A673 (cell line): ENCODE results near the gene TARM1. TPM values are rescaled to one million over a fixed set of nuclear protein-coding genes. Genes with fewer than 3 reads are reported as not detected.

Experiments used
- BruUV-seq: library from RNA; stranded (reverse); fragments of 400-500 nt; replicated peaks from 2 replicates; lab custom pipeline; 2021; lab: Mats Ljungman, UMichigan
- CTCF ChIA-PET: fragments of 300-600 bp; sonication (Branson Sonifier 250); formaldehyde crosslinking; loops from one replicate; lab custom pipeline; 2022; ENCODE audit warnings: antibody characterized with exemption; lab: Charles Lee
- POLR2A ChIA-PET: fragments of 300-600 bp; sonication (Branson Sonifier 250); formaldehyde crosslinking; loops from one replicate; lab custom pipeline; 2022; ENCODE audit warnings: antibody characterized with exemption; ENCODE audit not compliant: low non-redundant PET; lab: Charles Lee
- DNase-seq: peaks from one replicate; pipeline ENCODE4 v3.0.0-alpha.2; 2015; ENCODE audit warnings: low spot score
- H3K27ac ChIP-seq: fragments of 200-600 bp; sonication (generic); 2 replicates; pipeline ENCODE4 v1.5.1; 2016; ENCODE audit warnings: mixed run types, low read depth, mild to moderate bottlenecking, mixed read lengths, antibody characterized with exemption, low read length; ENCODE audit not compliant: poor library complexity, severe bottlenecking
- H3K27me3 ChIP-seq: fragments of 200-600 bp; sonication (generic); replicated peaks from 2 replicates; pipeline ENCODE4 v1.6.1; 2017; ENCODE audit warnings: mixed run types, low read depth, mild to moderate bottlenecking, mixed read lengths, antibody characterized with exemption, low read length; ENCODE audit not compliant: insufficient read depth, poor library complexity
- H3K36me3 ChIP-seq: fragments of 200-600 bp; sonication (generic); 2 replicates; pipeline ENCODE4 v1.6.1; 2016; ENCODE audit warnings: mixed run types, mild to moderate bottlenecking, mixed read lengths, antibody characterized with exemption, low read length; ENCODE audit not compliant: insufficient read depth, poor library complexity, severe bottlenecking
- H3K4me1 ChIP-seq: fragments of 200-600 bp; sonication (generic); 2 replicates; pipeline ENCODE4 v1.6.1; 2017; ENCODE audit warnings: mixed run types, mild to moderate bottlenecking, mixed read lengths, antibody characterized with exemption, low read length; ENCODE audit not compliant: insufficient read depth, poor library complexity, severe bottlenecking
- H3K4me3 ChIP-seq: fragments of 200-600 bp; sonication (generic); 2 replicates; pipeline ENCODE4 v1.5.1; 2016; ENCODE audit warnings: low read depth, mixed run types, mild to moderate bottlenecking, mixed read lengths, low read length; ENCODE audit not compliant: poor library complexity, severe bottlenecking
- H3K9me3 ChIP-seq: fragments of 200-600 bp; sonication (generic); 2 replicates; pipeline ENCODE4 v1.6.1; 2016; ENCODE audit warnings: mixed run types, low read depth, mild to moderate bottlenecking, mixed read lengths, antibody characterized with exemption, low read length; ENCODE audit not compliant: poor library complexity, severe bottlenecking
- EZH2 ChIP-seq: fragments of 200-600 bp; sonication (generic); IDR thresholded peaks from 2 replicates; pipeline ENCODE4 v1.6.1; 2017; ENCODE audit warnings: borderline replicate concordance, low read depth, mild to moderate bottlenecking, mixed read lengths, antibody characterized with exemption, low read length; ENCODE audit not compliant: poor library complexity, severe bottlenecking
- intact Hi-C: fragments of 100-400 bp; cut with micrococcal nuclease; formaldehyde crosslinking; loops from one replicate; pipeline ENCODE4 v1.10.0; 2022; ENCODE audit not compliant: unreplicated experiment
- total RNA-seq: library from RNA; stranded (reverse); gene quantifications from 2 replicates; pipeline ENCODE4 v1.2.3, GENCODE V29; 2021
- TF ChIP-seq, protein P1 (sequence below): fragments of 300-800, 200-600 bp; sonication (generic); conservative IDR thresholded peaks from 2 replicates; pipeline ENCODE4 v1.5.1; 2017; ENCODE audit warnings: low read depth, mild to moderate bottlenecking, antibody characterized with exemption, low read length, moderate library complexity, mixed read lengths

Gene TARM1
- total RNA-seq, 1 experiment from 2014 or later, result not detected

DNA sequence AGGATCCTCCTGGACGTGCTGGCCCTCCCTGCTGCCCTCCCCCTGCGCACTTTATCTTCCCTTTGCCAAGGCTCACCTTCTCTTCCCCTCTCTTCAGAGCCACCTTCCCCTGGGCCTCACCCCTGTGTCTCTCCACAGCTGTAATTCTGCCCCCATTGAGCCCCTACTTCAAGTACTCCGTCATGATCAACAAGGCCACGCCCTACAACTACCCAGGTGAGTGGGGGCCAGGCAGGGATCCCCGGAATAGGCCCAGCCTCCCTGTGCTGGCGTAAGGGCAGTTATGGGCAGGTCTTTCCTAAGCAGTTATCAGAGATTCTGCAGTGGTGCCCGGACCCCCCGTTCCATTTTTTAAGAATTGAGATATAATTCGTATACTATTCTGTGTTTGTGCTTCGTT is 24.6 kb upstream of the TARM1 start:
- intact Hi-C loops, result no loop called here
- DNase-seq, result no peak
- no peaks in the 10 kb centered on the region for H3K4me1 ChIP-seq
- peaks cover 52% of the 10 kb centered on the region for H3K36me3 ChIP-seq
- H3K4me3 ChIP-seq, result no peak overlapping the region
- CTCF ChIA-PET, result no interaction called here
- no peak overlapping the region for H3K27ac ChIP-seq
- no peaks in the 10 kb centered on the region for H3K27me3 ChIP-seq
- POLR2A ChIA-PET, result no interaction called here
- no TSS peak for BruUV-seq
- H3K9me3 ChIP-seq, result no peaks in the 10 kb centered on the region
- TF ChIP-seq, protein P1, sequence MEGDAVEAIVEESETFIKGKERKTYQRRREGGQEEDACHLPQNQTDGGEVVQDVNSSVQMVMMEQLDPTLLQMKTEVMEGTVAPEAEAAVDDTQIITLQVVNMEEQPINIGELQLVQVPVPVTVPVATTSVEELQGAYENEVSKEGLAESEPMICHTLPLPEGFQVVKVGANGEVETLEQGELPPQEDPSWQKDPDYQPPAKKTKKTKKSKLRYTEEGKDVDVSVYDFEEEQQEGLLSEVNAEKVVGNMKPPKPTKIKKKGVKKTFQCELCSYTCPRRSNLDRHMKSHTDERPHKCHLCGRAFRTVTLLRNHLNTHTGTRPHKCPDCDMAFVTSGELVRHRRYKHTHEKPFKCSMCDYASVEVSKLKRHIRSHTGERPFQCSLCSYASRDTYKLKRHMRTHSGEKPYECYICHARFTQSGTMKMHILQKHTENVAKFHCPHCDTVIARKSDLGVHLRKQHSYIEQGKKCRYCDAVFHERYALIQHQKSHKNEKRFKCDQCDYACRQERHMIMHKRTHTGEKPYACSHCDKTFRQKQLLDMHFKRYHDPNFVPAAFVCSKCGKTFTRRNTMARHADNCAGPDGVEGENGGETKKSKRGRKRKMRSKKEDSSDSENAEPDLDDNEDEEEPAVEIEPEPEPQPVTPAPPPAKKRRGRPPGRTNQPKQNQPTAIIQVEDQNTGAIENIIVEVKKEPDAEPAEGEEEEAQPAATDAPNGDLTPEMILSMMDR, result no peak
- TF ChIP-seq EZH2, result no peak

DNA sequence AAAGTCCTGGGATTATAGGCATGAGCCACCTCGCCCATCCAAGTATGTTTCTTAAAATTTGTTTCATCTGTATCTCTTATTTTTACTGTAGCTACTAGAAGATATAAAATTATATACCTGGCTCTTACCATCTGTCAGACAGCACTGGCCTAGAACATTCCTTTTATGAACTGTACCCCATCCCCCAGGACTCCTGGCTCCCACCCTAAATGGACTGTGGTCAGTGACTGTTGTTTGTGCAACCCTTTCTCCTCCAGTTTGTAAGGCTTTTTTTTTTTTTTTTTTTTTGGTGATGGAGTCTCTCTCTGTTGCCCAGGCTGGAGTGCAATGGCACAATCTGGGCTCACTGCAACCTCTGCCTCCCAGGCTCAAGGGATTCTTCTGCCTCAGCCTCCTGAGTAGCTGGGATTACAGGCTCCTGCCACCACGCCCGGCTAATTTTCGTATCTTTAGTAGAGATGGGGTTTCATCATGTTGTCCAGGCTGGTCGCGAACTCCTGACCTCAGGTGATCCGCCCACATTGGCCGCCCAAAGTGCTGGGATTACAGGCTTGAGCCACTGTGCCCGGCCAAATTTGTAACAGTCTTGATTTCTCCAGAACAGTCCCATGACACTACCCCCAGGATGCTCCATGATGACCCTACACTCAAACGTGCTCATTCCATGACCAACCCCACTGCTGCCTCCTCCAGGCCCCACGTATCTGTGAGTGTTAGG is 24.0 kb upstream of the TARM1 start:
- H3K9me3 ChIP-seq, result no peaks in the 10 kb centered on the region
- no peak for DNase-seq
- ChIA-PET CTCF (no interaction called here), POLR2A (no interaction called here)
- intact Hi-C loops, result no loop called here
- H3K4me1 ChIP-seq, result no peaks in the 10 kb centered on the region
- no peak for TF ChIP-seq EZH2
- TF ChIP-seq, protein P1, result no peak
- peaks cover 46% of the 10 kb centered on the region for H3K36me3 ChIP-seq
- no peak overlapping the region for H3K27ac ChIP-seq
- BruUV-seq, result no TSS peak
- no peaks in the 10 kb centered on the region for H3K27me3 ChIP-seq
- no peak overlapping the region for H3K4me3 ChIP-seq

DNA sequence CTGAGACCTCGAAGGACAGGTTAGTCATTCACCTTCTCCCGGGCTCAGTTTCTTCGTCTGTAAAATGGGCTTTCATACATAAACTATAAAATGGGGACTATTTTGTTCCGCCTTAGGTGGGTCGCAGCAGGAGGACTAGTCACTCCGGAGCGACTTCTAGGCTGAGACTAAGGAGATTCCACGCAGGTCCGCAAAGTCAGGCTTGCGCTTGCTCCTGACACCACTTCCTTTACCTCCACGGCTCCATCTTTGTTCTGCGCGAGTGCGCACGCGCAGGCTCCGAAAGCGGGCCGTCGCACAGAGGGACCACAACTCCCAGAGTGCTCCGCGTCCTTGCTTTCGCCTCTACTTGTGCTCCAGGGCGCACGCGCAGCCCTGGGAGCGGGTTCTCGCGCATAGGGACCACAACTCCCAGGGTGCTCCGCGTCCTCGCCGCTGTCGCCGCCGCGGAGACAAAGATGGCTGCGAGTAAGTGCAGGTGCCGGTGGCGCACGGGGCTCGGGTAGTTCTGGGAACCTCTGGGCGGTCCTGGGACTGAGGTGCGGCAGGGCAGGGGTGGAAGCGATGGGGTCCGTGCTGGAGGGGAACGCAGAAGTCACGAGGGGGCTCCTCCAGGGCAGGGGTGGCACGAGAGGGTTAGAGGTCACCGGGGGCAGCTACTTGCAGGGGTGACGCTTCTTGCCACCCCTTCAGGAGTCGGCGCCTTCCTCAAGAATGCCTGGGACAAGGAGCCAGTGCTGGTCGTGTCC is 21.4 kb upstream of the TARM1 start, which contains the start of gene NDUFA3:
NDUFA3 (plus strand) TSS at position 435 of the 749 bp plus-strand sequence; CDS start at position 459, 24 bp downstream.
- POLR2A ChIA-PET, result no interaction called here
- peak; percentile 99 for DNase-seq
- H3K27me3 ChIP-seq, result no peaks in the 10 kb centered on the region
- H3K4me1 ChIP-seq, result no peaks in the 10 kb centered on the region
- peaks cover 20% of the 10 kb centered on the region for H3K36me3 ChIP-seq
- H3K27ac ChIP-seq, result peak within 1 kb of the TSS; percentile 77
- no peaks in the 10 kb centered on the region for H3K9me3 ChIP-seq
- H3K4me3 ChIP-seq, result peak within 1 kb of the TSS; percentile 75
- intact Hi-C loops, result no loop called here
- TF ChIP-seq EZH2, result no peak
- TF ChIP-seq, protein P1, result no peak
- no TSS peak for BruUV-seq
- CTCF ChIA-PET, result no interaction called here
